ENCODE measurements around the gene CEP192.

The CEP192 gene

GRCh38 chr18:13107074-13107473 lies 115.9 kb downstream of the CEP192 start:
- DNase-seq = no peak

DNA sequence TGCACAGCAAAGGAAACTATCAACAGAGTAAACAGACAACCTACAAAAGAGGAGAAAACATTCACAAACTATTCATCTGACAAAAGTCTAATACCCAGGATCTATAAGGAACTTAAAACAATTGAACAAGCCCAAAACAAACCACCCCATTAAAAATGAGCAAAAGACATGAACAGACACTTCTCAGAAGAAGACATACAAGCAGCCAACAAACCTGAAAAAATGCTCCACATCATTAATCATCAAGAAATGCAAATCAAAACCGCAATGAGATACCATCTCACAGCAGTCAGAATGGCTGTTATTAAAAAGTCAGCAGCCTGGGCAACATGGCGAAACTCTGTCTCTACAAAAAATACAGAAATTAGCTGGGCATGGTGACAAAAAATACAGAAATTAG lies 117.2 kb downstream of the CEP192 start:
- DNase-seq = no peak

- no peak for DNase-seq
These were observed 119.4 kb downstream of the CEP192 start for GRCh38 chr18:13110559-13110958.

- DNase-seq = no peak
These were observed 121.8 kb downstream of the CEP192 start for GRCh38 chr18:13112982-13113381.

DNA sequence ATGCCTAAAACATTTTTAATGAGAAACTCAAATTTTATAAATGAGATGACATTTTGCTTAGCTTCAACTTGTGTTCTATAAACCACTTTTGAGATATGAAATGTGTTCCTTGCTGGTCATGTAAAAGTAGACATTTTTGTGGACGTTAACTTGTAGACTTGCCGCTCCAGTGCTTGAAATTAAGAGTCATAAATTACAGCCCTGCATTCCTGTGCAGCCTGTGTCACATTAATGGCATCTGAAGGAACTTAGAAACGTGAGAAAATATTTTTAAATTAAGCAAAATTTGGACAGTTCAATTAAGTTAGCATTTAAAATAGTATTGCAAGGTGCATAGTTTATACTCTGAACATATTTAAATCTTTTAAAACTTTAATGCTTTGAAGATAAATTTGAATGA lies 129.1 kb downstream of the CEP192 start:
- no peak for DNase-seq

DNA sequence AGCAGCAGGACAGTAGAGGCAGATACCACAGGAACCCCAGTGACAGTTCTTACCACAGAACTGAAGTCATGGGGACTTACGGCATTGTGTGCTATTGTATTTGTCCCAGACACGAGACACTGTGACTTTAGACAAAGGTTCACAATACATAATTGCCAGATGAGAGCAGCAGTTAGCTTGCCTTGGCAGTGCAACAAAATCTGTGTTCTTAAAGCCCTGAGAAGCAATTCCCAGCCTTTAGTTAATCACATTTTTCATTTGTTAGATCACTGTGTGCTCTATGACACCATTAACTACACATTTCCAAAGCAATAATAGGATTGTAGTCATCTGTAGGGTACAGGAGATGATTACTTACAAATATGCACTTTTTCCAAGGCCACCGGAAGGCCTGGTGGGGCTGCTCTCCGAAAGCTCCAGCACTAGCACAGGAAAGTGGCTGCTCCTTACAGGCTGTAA lies 129.8 kb downstream of the CEP192 start:
- DNase-seq = no peak

DNA sequence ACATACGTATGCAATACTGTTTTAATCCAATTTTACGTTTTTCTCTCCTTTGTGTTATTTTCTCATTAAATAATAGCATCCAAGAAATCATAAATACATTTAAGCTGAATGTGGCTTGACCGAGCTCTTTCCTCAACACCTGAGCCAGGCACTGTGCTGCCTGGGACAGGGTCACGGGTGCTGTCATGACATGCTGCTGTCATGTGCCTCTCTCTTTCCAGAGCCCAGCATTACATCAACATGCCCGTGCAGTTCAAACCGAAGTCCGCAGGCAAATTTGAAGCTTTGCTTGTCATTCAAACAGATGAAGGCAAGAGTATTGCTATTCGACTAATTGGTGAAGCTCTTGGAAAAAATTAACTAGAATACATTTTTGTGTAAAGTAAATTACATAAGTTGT lies 133.2 kb downstream of the CEP192 start:
- DNase-seq = no peak

GRCh38 chr18:13125191-13125590 lies 134.0 kb downstream of the CEP192 start:
- no peak for DNase-seq

GRCh38 chr18:13126966-13127598 lies 135.9 kb downstream of the CEP192 start:
- DNase-seq = no peak

DNA sequence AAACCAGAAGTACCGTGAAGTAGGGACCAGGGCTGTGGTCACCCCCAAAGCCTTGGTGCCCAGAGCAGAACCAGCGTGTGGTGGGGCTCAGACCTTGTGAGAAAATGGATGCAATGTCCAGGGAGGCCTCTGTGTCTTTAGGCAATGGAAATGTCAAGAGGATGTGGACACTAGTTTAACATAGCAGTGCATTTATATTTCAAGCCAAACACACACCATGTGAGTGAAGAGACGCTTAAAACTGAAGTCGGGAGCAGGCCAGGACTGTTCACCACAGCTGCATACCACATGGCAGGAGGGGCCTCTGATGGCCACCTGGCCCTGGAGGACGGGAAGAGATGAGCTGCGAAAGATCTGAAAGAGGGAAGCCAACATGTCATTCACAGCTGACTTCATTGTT lies 140.1 kb downstream of the CEP192 start:
- no peak for DNase-seq

GRCh38 chr18:13134551-13135401 lies 143.6 kb downstream of the CEP192 start:
- no peak for DNase-seq

GRCh38 chr18:13136056-13136903 lies 145.1 kb downstream of the CEP192 start:
- DNase-seq = no peak

DNA sequence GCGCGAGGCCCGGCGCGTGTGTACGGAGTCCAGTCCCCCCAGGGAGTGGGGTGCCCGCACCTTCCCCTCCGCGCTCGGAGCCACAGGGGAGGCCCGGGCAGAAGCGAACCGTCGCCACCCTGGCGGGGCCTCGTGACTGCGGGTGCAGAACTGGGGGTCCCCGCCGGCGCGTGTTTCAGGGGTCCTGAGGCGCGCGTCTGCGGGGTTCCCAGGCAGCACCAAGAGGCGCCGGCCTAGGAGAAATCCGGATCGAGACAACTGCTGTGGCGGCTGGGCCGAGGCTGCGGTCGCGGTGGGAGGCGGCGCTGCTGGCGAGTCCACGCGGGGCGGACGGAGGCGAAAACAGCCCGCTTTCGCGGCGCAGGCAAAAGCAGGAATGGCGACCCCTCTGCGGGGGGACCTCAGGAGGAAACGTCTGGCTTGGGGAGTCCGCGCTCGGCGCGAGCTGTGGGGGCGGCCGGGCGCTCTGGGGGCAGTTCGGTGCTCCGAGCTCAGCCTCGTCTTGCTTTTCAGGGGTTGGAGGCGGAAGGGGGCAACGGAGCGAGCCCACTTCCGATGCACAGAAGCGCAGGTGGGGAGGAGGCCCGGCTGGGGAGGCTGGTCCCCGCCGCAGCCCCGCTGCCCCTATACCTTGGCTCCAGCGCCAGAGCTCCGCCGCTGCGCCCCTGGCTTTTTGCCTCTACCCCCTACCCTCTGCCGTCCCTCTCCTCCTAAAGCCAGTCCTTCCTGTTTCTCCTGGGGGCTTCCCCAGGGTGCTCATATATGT lies 145.9 kb downstream of the CEP192 start:
- peak; percentile 59 for DNase-seq

GRCh38 chr18:13137670-13138419 lies 146.7 kb downstream of the CEP192 start:
- DNase-seq = peak; percentile 54

DNA sequence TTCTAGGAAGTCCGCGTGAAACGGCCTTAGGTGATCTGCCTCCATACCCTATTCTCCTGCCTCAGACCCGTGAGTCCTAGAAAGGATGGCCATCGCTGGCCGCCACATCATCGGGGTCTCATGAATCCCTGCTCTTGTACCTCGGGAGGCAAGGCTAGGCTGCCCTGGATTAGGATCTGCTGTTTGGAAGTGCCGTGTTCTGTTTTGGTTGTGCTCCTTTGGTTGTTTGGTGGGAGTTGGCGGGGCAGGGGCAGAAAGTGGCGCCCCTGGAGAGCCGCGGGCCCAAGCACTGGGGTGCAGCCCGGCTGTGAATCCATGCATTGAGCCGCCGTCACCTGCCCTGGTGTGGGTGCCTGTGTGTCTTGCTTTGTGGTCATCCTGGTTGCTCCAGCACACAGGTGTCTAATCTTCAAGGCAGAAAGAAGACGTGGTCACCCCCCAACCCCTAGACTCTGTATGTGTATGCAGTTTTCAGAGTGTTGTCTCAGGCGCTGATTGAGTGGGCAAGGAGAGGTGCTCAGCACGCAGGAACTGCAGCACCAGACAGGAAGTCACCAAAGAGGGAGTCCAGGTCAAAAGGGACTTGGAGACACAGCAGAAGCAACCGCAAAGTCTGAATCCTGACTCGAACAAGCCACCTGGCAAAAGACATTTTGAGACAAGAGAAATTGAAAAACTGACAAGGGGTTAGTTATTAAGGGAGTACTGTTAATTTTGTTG lies 147.4 kb downstream of the CEP192 start:
- no peak for DNase-seq

GRCh38 chr18:13139885-13140450 lies 148.8 kb downstream of the CEP192 start:
- no peak for DNase-seq

- DNase-seq = no peak
These were observed 150.0 kb downstream of the CEP192 start for GRCh38 chr18:13141209-13141608.

DNA sequence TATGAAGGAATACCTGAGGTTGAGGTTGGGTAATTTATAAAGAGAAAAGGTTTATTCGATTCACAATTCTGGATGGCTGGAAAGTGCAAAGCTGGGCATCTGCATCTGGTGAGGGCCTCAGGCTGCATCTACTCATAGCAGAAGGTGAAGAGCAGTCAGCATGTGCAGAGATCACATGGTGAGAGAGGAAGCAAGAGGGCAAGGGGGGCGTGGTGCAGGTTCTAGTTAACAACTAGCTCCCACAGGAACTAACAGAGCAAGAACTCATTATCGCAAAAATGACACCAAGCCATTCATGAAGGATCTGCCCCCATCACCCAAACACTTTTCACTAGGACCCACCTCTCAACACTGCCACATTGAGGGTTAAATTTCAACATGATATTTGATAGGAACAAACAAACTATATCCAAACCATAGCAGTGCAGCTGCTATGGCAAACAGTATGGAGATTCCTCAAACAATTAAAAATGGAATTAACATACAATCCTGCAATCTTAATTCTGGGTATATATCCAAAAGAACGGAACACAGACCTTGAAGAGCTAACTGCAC lies 154.6 kb downstream of the CEP192 start:
- DNase-seq = no peak

DNA sequence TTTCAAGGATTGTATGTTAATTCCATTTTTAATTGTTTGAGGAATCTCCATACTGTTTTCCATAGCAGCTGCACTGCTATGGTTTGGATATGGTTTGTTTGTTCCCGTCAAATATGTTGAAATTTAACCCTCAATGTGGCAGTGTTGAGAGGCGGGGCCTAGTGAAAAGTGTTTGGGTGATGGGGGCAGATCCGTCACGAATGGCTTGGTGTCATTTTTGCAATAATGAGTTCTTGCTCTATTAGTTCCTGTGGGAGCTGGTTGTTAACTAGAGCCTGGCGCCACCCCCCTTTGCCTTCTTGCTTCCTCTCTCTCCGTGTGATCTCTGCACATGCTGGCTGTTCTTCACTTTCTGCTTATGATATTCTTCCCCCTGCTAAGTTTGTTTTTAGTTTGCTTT lies 156.0 kb downstream of the CEP192 start:
- DNase-seq = no peak

GRCh38 chr18:13151656-13152055 lies 160.5 kb downstream of the CEP192 start:
- DNase-seq = no peak

- no peak for DNase-seq
These were observed 167.3 kb downstream of the CEP192 start for GRCh38 chr18:13158428-13158827.
